ENCODE data around the gene RPP25.
"Not testable (repeated sequence)": the region's sequence is repeated elsewhere in the genome, so short reads cannot be mapped to it uniquely, and the experiment has no call there.

The RPP25 gene

GRCh38 chr15:74913799-74914198, 42.8 kb downstream of the RPP25 start:
- DNase-seq: not testable (repeated sequence)

GRCh38 chr15:74913041-74913440, 43.5 kb downstream of the RPP25 start:
- DNase-seq: no peak

- no peak for DNase-seq
Observed at GRCh38 chr15:74908635-74909034, 47.9 kb downstream of the RPP25 start.

- no peak for DNase-seq
Observed at GRCh38 chr15:74907163-74907870, 49.3 kb downstream of the RPP25 start.

- DNase-seq: peak; percentile 82 to 85
Observed at GRCh38 chr15:74906450-74907162, 50.0 kb downstream of the RPP25 start, which contains the start of gene FAM219B. FAM219B (minus strand) TSS chr15:74906851; CDS start chr15:74906800, 51 bp downstream.

GRCh38 chr15:74906067-74906449, 50.5 kb downstream of the RPP25 start:
- DNase-seq: peak in 1 of 2 donors; percentile 47

Data from stimulated activated CD4-positive, alpha-beta T cell treated with anti-CD3 and anti-CD28 coated beads, Interleukin-2, amount 100 ng/mL, for 24 hours (primary cell).